Mesodermal cell (in vitro differentiated cells): Measurements from ENCODE around the gene CACNA2D1.

ENCODE experiments used
- H3K27ac ChIP-seq: 2 replicates; pipeline ENCODE4 v1.7.0; 2013; ENCODE audit warnings: mild to moderate bottlenecking, low read depth, low read length, moderate library complexity; ENCODE audit not compliant: severe bottlenecking
- H3K36me3 ChIP-seq: 2 replicates; pipeline ENCODE4 v1.7.1; 2013; ENCODE audit warnings: mild to moderate bottlenecking, low read length, moderate library complexity; ENCODE audit not compliant: control insufficient read depth, insufficient read depth
- H3K4me1 ChIP-seq: one replicate; pipeline ENCODE4 v1.7.1; 2013; ENCODE audit warnings: mild to moderate bottlenecking, low read length; ENCODE audit not compliant: insufficient read depth, control insufficient read depth, poor library complexity, severe bottlenecking
- H3K4me3 ChIP-seq: 2 replicates; pipeline ENCODE4 v1.7.0; 2013; ENCODE audit warnings: low read length, control low read depth, mild to moderate bottlenecking; ENCODE audit not compliant: insufficient read depth, poor library complexity, severe bottlenecking; ENCODE audit errors: extremely low read depth
- H3K9me3 ChIP-seq: 2 replicates; pipeline ENCODE4 v1.7.1; 2013; ENCODE audit warnings: mild to moderate bottlenecking, low read length, moderate library complexity; ENCODE audit not compliant: control insufficient read depth
- WGBS, 2 experiments: methylation state at CpG; one replicate each; pipeline ENCODE4 v1.1.5; 2013; ENCODE audit warnings: missing lambda C conversion rate in 2 of 2; ENCODE audit not compliant: insufficient coverage in 2 of 2; 5-methylcytosine and 5-hydroxymethylcytosine counted together

CACNA2D1 gene

DNA sequence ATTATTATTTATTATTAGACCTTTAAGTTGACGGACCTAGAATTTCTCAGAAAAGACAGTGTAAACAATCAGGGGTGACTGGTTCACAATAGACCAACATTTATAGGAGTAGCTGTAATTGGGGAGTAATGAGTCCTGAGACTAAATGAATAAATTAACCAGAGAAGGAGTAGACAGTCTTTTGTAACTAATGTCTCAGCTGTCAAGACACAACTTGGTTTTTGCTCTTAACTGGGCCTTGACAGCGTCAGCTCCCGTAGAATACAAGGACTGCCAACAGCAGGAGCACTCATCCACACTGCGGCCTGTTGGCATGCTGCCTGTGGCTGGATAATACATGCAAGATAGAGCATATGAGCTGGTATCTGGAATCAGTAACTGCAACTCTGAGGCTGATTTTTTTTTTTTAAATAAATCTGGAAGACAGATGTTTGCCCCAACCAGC, 123.9 kb downstream of the CACNA2D1 start:
- H3K36me3 ChIP-seq: no peaks in the 10 kb centered on the region
- no peaks in the 10 kb centered on the region for H3K4me1 ChIP-seq
- H3K27ac ChIP-seq: no peak overlapping the region
- 42 to 79% methylated on average over 3 of the region's 4 CpGs for WGBS, 2 experiments
- H3K9me3 ChIP-seq: no peaks in the 10 kb centered on the region
- no peak overlapping the region for H3K4me3 ChIP-seq

DNA sequence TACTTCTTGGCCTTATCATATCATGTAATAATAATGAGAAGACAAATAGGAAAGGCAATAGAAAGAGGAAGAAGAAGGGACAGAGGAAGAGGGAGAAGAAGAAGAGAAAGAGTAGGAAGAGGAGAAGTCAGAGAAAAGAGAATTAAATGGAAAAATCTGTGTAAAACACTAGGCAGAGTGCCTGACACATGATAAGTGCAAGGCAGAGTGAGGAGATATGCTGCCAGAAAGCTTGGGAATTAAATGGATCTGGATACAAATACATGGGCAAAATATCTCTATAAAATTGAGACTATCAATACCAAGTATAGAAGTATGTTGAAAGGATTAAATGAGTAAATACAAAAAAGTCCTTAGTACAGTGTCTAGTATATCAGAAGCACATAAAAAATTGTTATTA, 124.8 kb downstream of the CACNA2D1 start:
- Histone ChIP-seq H3K36me3 (no peaks in the 10 kb centered on the region), H3K9me3 (no peaks in the 10 kb centered on the region), H3K27ac (no peak overlapping the region), H3K4me1 (no peaks in the 10 kb centered on the region), H3K4me3 (no peak overlapping the region)

DNA sequence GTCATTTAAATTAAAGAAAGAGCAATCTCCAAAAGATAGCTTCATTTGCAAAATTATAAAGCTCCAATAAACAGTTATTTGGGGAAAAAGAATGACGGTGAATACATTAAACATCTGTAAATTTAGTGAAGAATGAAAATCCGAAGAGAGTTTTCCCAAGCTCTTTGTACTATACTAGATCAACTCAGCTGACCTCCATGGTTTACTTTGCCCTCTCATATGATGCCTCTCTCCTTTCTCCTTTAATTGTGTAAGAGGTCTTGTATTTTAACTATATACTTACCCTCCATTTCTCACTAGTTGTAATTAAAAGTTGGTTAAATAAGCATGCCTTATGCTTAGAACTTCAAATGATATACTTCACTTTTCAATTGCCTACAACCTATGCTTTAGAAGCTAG, 125.8 kb downstream of the CACNA2D1 start:
- H3K9me3 ChIP-seq: no peaks in the 10 kb centered on the region
- no peaks in the 10 kb centered on the region for H3K36me3 ChIP-seq
- WGBS, 2 experiments: no CpG with 5 or more reads among the region's 2 CpGs
- no peak overlapping the region for H3K27ac ChIP-seq
- no peaks in the 10 kb centered on the region for H3K4me1 ChIP-seq
- no peak overlapping the region for H3K4me3 ChIP-seq

DNA sequence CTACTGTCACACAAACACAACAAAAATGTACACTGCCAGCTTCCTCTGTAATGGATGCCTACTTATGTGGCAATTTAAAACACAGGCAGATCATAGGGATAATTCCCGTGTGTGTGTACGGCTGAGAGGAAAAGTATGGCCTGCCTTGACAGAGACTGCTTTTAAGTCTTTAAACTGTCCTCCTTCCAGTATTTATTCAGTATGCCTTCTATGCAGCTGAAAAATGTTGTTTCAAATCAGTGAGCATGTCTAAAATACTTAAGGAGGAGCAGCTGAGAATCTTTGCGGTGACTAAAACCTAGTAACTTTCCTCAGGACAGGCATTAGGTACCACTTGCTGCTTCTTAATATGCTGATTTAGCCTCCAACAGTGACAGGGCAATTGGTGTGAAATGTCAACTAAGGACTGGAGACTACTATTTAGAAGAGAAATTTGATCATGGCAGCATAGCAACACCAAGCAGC, 126.3 kb downstream of the CACNA2D1 start:
- 60 to 67% methylated on average over 1 of the region's 3 CpGs for WGBS, 2 experiments
- H3K9me3 ChIP-seq: no peaks in the 10 kb centered on the region
- H3K27ac ChIP-seq: no peak overlapping the region
- no peaks in the 10 kb centered on the region for H3K36me3 ChIP-seq
- no peak overlapping the region for H3K4me3 ChIP-seq
- H3K4me1 ChIP-seq: no peaks in the 10 kb centered on the region

DNA sequence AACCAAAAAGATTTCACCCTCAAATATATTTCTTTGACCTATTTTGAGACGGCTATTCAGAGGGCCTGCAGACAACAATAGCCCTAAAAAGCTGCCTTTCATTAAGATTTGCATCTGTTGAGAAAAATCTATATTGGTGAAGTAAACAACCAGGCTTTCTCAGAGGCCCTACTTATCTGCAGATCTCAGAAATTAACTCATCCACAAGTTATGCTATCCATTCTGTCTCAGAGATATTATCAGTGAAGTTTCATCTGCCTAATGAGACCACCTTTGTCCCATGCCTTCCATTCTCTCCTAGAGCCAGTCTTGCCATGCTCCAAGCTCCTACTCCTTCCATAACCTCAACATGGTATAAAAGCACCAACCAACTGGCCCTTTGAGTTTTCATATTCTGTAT, 130.3 kb downstream of the CACNA2D1 start:
- Histone ChIP-seq H3K36me3 (peaks cover 1% of the 10 kb centered on the region), H3K4me1 (no peaks in the 10 kb centered on the region), H3K4me3 (no peak overlapping the region), H3K27ac (no peak overlapping the region), H3K9me3 (peaks cover 5% of the 10 kb centered on the region)
- whole genome bisulfite sequencing, 2 experiments: no CpG with 5 or more reads among the region's 1 CpG

DNA sequence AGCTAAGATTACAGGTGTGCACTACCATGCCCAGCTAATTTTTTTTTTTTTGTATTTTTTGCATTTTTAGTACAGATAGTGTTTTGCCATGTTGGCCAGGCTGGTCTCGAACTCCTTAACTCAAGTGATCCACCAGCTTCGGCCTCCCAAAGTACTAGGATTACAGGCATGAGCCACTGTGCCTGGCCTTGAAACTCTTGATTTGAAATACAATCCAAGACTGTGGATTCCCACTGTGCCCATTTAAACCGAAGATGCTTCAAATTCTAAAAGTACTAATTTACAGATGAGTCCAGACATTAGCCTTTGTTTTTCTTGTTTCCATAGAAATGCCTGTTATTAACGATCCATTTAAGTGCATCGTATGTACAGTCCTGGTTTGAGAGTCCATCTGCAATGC, 130.9 kb downstream of the CACNA2D1 start:
- Histone ChIP-seq H3K9me3 (peaks cover 5% of the 10 kb centered on the region), H3K27ac (no peak overlapping the region), H3K36me3 (peaks cover 4% of the 10 kb centered on the region), H3K4me1 (no peaks in the 10 kb centered on the region), H3K4me3 (no peak overlapping the region)
- 83 to 87% methylated on average over 4 to 5 of the region's 5 CpGs for WGBS, 2 experiments

DNA sequence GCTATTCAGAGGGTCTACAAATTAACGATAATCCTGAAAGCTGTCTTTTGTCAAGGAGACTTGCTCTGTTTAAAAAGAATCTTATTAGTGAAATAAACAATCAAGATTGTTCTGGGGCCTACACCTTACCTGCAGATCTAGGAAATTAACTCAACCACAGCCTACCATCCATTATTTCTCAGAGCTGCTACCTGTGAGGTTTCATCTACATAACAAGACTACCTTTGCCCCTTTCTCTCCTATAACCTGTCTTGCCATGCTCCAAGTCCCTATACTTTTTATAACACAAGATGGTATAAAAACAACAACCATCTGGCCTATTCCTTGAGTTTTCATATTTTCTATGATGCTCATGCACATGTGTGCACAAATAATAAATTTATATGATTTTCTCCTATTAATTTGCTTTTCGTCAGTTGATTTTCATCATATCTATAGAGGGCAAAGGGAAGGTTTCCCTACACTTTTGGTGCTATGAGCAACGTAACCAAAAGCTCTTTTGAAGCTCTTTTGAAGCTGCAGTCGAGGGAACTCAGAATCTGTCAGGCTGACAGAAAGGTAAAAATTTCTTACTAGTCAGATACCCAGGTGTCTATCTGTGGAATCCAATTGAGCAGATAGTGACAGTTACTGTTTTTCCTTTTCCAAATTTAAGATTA, 138.1 kb downstream of the CACNA2D1 start:
- Histone ChIP-seq H3K27ac (no peak overlapping the region), H3K9me3 (peaks cover 5% of the 10 kb centered on the region), H3K4me3 (no peak overlapping the region), H3K36me3 (peaks cover 4% of the 10 kb centered on the region), H3K4me1 (no peaks in the 10 kb centered on the region)
- WGBS, 2 experiments: 73% methylated on average over 2 of the region's 4 CpGs; no CpG with 5 or more reads in 1 of the 2 experiments

DNA sequence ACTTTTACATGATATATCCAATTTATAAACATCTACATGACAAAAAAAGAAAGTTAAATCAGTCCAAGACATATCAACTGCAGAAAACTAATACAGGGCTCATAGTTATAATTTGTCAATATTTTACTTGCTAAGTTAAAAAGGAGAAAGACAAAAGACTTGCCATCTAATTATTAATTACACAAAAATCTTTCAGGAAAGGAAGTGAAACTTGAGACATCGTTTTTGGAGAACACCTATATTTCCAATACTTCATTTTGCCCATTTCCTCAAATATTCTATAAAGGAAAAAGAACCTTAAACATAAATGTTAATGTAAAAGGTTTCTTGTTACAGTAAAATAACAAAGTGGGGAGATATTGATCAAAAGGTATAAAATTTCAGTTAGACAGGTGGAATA, 148.7 kb downstream of the CACNA2D1 start:
- Histone ChIP-seq H3K36me3 (peaks cover 5% of the 10 kb centered on the region), H3K27ac (no peak overlapping the region), H3K9me3 (peaks cover 7% of the 10 kb centered on the region), H3K4me1 (no peaks in the 10 kb centered on the region), H3K4me3 (no peak overlapping the region)
- no CpG with 5 or more reads among the region's 1 CpG for WGBS, 2 experiments

DNA sequence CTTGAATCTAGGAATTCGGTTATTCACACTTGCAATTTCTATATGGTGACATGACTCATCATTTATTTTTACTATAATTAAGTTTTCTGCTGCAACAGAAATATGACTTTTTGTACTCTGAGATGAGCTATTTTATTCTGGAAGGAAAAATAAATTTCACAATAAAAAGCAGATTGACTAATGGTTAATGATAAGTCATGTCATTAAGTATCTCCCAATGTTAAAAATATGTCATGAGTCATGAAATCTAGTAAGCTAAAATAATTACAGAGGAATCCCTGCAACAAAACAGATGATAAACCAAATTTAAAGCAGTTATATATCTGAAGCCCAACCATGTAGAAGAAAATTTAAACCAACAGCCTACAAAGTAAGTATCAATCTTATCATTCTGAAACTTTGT, 149.2 kb downstream of the CACNA2D1 start:
- peaks cover 5% of the 10 kb centered on the region for H3K36me3 ChIP-seq
- H3K27ac ChIP-seq: no peak overlapping the region
- no CpG with 5 or more reads among the region's 1 CpG for WGBS, 2 experiments
- H3K4me3 ChIP-seq: no peak overlapping the region
- peaks cover 7% of the 10 kb centered on the region for H3K9me3 ChIP-seq
- H3K4me1 ChIP-seq: no peaks in the 10 kb centered on the region

DNA sequence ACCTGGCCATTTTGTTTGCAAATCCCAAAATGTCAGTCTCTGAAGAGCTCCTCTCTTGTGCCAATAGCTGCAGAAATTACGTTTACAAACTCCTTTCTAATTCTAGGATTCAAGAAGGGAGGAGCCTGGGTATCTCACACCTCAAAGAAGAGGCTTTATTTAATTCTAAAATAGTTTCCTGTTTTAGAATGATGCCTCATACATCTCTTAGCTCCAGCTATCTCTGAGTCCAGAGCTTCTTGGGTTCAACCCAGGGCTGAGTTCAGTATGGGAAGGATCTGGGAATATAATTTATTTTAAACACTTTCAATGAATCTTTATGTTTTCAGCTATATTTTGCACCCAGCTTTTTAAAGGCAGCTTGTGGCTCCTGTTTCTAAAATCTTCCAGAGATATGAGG, 150.1 kb downstream of the CACNA2D1 start:
- no peaks in the 10 kb centered on the region for H3K4me1 ChIP-seq
- no peak overlapping the region for H3K4me3 ChIP-seq
- WGBS, 2 experiments: no CpG with 5 or more reads among the region's 1 CpG
- peaks cover 7% of the 10 kb centered on the region for H3K9me3 ChIP-seq
- H3K36me3 ChIP-seq: peaks cover 5% of the 10 kb centered on the region
- H3K27ac ChIP-seq: no peak overlapping the region

DNA sequence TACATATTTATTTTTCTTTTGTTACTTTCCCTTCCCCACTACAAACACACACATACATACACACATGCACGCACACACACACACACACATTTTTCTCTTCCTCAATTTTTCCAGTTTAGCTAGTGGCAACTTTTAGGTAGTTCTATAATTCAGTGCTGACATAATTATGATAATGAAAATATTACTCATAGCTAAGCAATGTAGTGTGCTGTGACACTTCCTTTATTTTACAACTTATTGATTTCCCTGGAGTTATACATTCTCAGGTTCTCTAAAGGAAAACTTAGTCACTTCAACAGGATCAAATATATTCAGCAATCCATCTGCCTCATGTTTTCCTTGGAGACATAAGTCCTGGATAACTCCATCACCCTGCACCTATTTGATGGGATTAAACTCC, 151.6 kb downstream of the CACNA2D1 start:
- H3K4me1 ChIP-seq: no peaks in the 10 kb centered on the region
- H3K4me3 ChIP-seq: no peak overlapping the region
- peaks cover 7% of the 10 kb centered on the region for H3K9me3 ChIP-seq
- H3K27ac ChIP-seq: no peak overlapping the region
- peaks cover 5% of the 10 kb centered on the region for H3K36me3 ChIP-seq
- 83% methylated on average over 1 of the region's 1 CpG; no CpG with 5 or more reads in 1 of the 2 experiments for whole genome bisulfite sequencing, 2 experiments
